Measurements from ENCODE around the gene C8B.

Gene C8B

DNA sequence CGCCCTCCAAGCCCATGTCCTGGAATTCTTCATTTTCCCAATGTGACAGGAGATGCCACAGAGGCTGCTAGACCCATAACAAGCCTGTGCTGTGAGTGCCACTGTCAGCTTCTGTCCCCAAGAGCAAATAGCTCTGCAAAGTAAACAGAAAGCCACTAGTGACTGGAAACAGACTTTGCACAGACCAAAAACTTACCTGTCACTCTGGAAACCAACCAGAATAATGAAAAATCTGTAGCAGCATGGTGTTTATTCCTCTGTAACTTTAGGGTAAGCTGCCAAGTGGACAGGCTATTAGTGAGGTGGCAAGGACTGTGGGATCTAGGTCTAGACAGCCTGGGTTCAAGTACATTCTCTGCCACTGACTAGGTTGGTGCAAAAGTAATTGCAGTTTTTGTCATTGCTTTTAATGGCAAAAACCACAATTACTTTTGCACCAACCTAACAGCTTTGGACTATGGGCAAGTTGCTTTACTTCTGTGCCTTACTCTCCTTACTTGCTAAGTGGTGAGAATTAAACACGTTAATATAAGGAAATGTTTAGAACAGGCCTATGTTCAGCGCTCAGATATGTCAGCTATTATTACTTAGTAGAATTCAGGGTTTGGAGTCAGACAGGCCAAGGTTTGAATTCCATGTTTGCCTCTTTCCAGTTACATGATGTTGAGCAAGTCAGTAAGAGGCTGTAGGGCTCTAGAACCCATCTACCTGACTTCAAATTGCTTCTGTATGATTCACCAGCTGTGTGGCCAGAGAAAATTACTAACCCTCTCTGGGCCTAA lies at the start of gene C8B:
C8B (minus strand) TSS at position 100 of the 782 bp plus-strand sequence; CDS start at position 33, 67 bp downstream.
- DNase-seq (ENCODE audit: low spot score): no peak

- DNase-seq (ENCODE audit: low spot score): no peak
These were observed 49.3 kb upstream of the C8B start for GRCh38 chr1:57015071-57015470.

DNA sequence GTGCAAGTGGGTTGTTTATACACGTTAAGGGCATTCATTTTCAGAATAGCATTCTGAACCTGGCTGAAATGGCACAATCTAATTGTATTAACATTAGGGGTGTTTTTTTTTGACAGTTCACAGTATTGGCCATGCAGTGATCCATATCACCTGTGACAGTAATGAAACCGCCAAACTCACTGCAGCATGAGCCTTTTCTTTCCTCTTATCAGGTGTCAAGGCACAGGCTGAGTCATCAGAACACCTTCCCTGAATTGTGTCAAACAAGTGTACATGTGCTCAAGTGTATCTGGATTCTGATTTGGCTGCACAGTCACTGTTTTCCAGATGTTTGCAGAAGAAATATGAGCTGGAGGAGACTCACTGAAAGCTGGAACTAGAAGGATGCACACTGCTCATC lies 47.7 kb upstream of the C8B start:
- DNase-seq (ENCODE audit: low spot score): peak; percentile 15

DNA sequence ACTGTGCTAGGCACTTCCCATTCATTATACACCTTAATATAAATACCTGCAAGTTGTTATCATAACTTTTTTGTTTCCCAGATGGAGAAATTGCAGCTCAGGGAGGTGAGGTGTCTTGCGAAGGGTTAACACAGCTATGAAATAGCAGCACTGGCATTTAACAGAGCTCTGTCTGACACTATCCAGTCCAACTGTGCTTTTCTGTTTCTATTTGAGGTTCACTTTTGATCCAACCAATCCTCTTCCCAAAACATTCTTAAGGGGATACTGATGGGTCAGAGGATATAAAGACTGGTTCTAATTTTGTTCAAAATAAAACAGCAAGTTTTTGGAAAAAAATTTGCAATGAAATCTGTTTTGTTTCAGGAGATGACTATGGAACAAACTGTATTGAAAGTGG lies 46.5 kb upstream of the C8B start:
- DNase-seq (ENCODE audit: low spot score): no peak

- no peak for DNase-seq (ENCODE audit: low spot score)
These were observed 44.7 kb upstream of the C8B start for GRCh38 chr1:57010511-57010910.

GRCh38 chr1:57007948-57008347 lies 42.1 kb upstream of the C8B start:
- DNase-seq (ENCODE audit: low spot score): no peak

GRCh38 chr1:57007472-57007871 lies 41.7 kb upstream of the C8B start:
- DNase-seq (ENCODE audit: low spot score): no peak

GRCh38 chr1:57003398-57004139 lies 37.8 kb upstream of the C8B start:
- DNase-seq (ENCODE audit: low spot score): no peak

DNA sequence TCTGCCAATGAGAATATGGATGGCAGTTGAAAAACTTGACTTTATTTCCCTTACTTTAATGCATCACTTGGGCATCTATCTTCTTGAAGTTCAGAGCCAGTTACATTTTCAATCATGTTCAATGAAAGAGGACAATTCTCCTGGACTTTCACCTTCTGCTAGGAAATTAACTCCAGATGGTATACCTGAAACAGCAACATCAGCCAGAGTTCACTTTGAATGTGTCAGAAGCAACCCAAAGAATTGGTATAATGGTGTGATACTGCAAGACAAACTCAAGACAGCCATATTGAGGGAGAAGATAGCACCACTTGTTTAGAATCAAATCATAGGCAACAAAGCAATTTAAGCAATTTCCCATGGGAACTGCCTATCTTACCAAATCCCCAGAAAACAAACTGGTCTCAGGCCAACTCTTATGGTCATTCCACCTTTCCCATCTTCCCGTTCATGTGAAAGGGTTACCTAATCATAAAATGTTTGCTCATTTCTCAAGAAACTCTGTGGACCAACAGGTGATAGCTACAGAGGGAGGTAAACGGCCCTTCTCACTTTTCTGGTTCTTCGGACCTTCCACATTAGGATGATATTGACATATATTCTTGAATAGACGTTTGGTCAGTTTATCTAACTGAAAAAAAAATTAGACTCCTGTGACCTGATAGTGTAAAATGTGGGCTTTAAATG lies 29.7 kb upstream of the C8B start:
- DNase-seq (ENCODE audit: low spot score): no peak

- no peak for DNase-seq (ENCODE audit: low spot score)
These were observed 27.7 kb upstream of the C8B start for GRCh38 chr1:56993475-56993874.

GRCh38 chr1:56992318-56993125 lies 26.7 kb upstream of the C8B start:
- DNase-seq (ENCODE audit: low spot score): no peak

- no peak for DNase-seq (ENCODE audit: low spot score)
These were observed 25.8 kb upstream of the C8B start for GRCh38 chr1:56991576-56991975.

- no peak for DNase-seq (ENCODE audit: low spot score)
These were observed 20.6 kb upstream of the C8B start for GRCh38 chr1:56986397-56986796.

GRCh38 chr1:56985857-56986256 lies 20.0 kb upstream of the C8B start:
- DNase-seq (ENCODE audit: low spot score): no peak

DNA sequence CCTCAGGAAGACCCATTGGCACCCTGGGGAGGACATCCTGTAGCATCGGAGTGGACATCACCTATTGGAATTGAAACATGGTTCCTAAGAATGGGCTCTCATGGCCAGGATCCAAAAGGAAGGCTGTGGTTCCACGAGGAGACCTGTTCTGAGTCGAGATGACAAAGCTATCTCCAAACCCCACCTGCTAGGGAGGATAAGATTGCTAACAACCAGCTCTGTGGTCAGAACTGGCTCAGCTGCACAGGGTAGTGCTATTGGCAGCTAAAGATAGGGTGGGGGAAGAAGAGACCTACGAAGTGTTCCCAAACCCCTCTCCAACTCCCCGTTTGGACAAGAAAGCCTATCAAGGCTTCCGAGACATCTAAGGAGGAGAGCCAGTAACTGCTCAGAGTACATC lies 17.7 kb upstream of the C8B start:
- DNase-seq (ENCODE audit: low spot score): no peak

- DNase-seq (ENCODE audit: low spot score): no peak
These were observed 14.4 kb upstream of the C8B start for GRCh38 chr1:56979986-56980755.

DNA sequence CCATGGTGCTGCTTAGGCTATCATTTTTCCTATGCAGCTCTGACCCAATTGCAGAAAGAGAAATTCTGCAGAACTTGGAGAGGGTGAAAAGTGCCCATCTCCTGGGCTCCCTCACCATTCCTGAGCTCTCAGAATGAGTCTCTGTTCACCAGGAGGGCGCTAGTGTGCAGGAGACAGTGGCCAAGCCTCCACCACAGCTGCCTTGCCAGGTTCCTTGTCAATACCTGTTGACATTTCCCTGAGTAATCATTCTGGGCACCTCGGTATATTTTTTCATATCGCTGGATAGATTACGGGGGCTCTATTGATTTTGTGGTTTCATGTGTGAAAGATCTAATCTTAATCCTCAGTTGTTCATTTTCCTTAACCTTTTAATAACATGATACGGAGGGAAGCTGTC lies 13.0 kb upstream of the C8B start:
- no peak for DNase-seq (ENCODE audit: low spot score)

- no peak for DNase-seq (ENCODE audit: low spot score)
These were observed 12.1 kb upstream of the C8B start for GRCh38 chr1:56977910-56978309.

DNA sequence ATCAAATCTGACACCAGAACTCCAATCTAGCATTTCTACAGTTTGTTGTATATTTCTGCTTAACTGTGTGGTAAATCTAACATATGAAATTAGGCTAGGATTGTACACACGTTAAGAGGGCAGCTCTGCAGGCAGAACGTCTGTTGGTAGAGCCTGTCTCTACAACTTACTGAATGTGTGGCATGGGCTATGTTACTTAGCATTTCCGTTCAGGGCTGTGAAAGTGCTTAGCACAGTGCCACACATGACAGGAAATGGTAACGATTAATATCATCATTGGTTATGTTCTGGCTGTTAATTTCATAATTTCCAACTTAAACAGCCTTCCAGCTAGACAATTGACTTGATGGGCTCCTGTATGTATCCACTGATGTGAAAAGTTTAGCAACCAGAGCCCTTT lies 9.6 kb upstream of the C8B start:
- DNase-seq (ENCODE audit: low spot score): no peak

DNA sequence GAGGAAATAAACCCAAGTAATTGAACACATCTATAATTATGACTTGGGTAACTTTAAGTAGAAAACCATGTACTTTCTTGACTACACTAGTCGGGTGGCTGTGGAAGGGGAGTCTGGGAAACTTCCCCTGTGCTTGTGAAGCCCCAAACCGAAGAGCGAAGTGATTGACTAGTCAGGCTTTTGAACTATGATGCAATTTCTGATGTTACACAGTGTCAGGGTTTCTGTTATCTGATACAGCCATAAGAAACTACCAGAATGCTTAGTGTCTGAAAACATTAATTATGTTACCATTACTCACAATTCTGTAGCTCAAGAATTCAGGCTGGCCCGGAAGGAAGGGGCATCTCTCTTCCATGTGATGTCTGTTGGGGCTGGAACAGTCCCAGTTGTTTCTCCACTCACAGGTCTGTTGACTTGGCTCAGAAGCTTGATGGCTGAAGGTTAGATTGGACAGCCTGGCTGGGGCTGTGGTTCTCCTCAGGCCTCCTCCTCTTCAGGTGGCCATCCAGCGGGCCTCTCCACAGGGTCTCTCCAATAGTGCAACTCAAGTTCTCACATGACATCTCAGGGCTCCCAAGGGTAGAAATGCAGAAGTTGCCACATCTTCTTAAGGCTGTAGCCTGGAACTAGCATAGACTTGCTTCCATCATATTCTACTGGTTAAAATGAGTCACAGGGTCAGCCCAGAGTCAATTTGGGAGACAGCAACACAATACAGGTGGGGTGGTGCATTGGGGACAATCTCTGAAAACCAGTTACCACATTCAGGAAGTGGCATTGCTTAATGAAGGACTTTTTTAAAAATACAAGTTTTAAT lies 8.3 kb upstream of the C8B start:
- no peak for DNase-seq (ENCODE audit: low spot score)

- DNase-seq (ENCODE audit: low spot score): no peak
These were observed 7.2 kb upstream of the C8B start for GRCh38 chr1:56972976-56973375.
